Bladder microvascular endothelial cell (primary cell): ENCODE data around the gene VSTM2B. TPM values are rescaled to one million over a fixed set of nuclear protein-coding genes. Genes with fewer than 3 reads are reported as not detected.

ENCODE experiments used
- total RNA-seq: library from RNA; depleted of rRNA; stranded (reverse); fragments of >200 nt; gene quantifications from 2 replicates; pipeline ENCODE4 v1.2.3, GENCODE V29; 2014

VSTM2B gene
- total RNA-seq: not detected in 2 replicates

GRCh38 chr19:29525901-29526729, at the start of gene VSTM2B:
TSS of gene VSTM2B (plus strand) at chr19:29525994. CDS start at chr19:29526584, 590 bp downstream.

DNA sequence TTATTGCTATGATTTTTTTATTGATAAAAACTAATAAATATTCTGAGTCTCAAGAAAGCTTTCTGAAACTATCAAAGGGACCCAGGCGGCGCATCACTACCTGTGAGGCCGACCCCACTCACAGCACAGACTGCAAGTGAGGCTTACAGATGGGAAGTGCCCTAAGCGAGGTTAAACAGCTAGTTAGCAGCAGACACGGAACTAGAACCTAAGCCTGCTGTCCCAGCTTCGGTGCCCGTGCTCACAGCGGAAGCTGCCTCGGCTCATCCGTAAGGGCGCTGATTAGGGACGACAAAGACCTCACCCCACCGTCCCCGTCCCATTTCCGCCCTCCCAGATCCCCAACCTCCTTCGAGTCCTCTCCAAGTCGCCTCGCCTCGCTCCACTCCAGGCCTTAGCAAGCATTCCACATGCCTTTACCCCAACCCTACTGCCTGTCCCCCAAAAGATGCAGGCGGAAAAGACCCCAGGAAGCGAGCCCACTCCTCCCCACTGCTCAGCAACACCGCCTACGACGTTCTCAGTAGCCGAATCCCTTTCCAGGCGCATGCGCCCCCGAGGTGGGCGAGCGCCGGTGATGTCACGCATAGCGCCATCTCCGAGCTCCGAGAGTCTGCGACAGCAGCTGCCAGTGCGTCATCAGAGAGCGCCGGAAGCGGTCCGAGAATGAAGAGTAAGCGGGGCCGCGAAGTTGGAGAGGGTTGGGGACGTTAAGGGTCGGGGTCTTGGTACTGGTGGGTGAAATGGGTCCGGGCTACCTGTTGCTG, 80.0 kb downstream of the VSTM2B start, which contains the start of gene POP4:
TSS of gene POP4 (plus strand) at position 631 of the 767 bp plus-strand sequence. CDS start at position 667, 36 bp downstream.

Other genes starting within 250 kb of the VSTM2B start
- 65.9 and 89.9 TPM in 2 replicates for gene POP4, start 80.3 kb downstream of the VSTM2B start, total RNA-seq
- 7.1 and 10.4 TPM in 2 replicates for gene PLEKHF1, start 139.5 kb downstream of the VSTM2B start, total RNA-seq
- 11.7 and 22.5 TPM in 2 replicates for gene C19orf12, start 189.3 kb downstream of the VSTM2B start, total RNA-seq